ENCODE results near the gene SCFD2. TPM values are rescaled to one million over a fixed set of nuclear protein-coding genes. Genes with fewer than 3 reads are reported as not detected.

The SCFD2 gene
- polyA plus RNA-seq, 1 donor from 2014 or later, result 5.0 TPM

- H3K27ac ChIP-seq (ENCODE audit: low read length), result no peak overlapping the region
- H3K79me2 ChIP-seq (replicated peaks; ENCODE audit: insufficient read depth, low read length), result no peaks in the 10 kb centered on the region
- no peaks in the 10 kb centered on the region for H3K9me2 ChIP-seq (ENCODE audit: insufficient read depth, low read length)
- no peaks in the 10 kb centered on the region for H3F3A ChIP-seq (ENCODE audit: insufficient read depth, low read length, poor library complexity, severe bottlenecking)
- no peak overlapping the region for H2AFZ ChIP-seq (ENCODE audit: low read depth, low read length)
- no peaks in the 10 kb centered on the region for H3K27me3 ChIP-seq (ENCODE audit: insufficient read depth, low read depth, low read length)
- no peak overlapping the region for H3K9ac ChIP-seq (ENCODE audit: low read length)
- H4K20me1 ChIP-seq (ENCODE audit: insufficient read depth), result no peaks in the 10 kb centered on the region
- no peak overlapping the region for H3K4me2 ChIP-seq (ENCODE audit: low read length)
- no peak for TF ChIP-seq REST (IDR thresholded peaks at IDR 0.05; ENCODE audit: borderline replicate concordance)
- no peak for TF ChIP-seq SMC3 (conservative IDR thresholded peaks at IDR 0.05; ENCODE audit: poor library complexity)
- no peak for TF ChIP-seq POLR2AphosphoS5 (IDR thresholded peaks at IDR 0.05)
- no peak for TF ChIP-seq EP300 (conservative IDR thresholded peaks at IDR 0.05; ENCODE audit: poor library complexity, severe bottlenecking)
- TF ChIP-seq RAD21 (conservative IDR thresholded peaks at IDR 0.05), result no peak
- no peak for TF ChIP-seq MXI1 (conservative IDR thresholded peaks at IDR 0.05; ENCODE audit: poor library complexity, severe bottlenecking)
- H3K9me3 ChIP-seq (ENCODE audit: low read length), result no peaks in the 10 kb centered on the region
- H3K4me3 ChIP-seq (ENCODE audit: low read length), result no peak overlapping the region
- H3K36me3 ChIP-seq (ENCODE audit: insufficient read depth, low read length), result no peaks in the 10 kb centered on the region
These were observed 426.5 kb downstream of the SCFD2 start for GRCh38 chr4:52939325-52939724.

- TF ChIP-seq EZH2 (IDR thresholded peaks at IDR 0.05; ENCODE audit: borderline replicate concordance, insufficient read depth, low read length, poor library complexity, severe bottlenecking) (no peak), RAD21 (conservative IDR thresholded peaks at IDR 0.05) (no peak), REST (IDR thresholded peaks at IDR 0.05; ENCODE audit: borderline replicate concordance) (no peak), TAF1 (IDR thresholded peaks at IDR 0.05; ENCODE audit: low read depth) (no peak), CTCF (IDR thresholded peaks at IDR 0.05; ENCODE audit: poor library complexity, severe bottlenecking) (no peak), POLR2AphosphoS5 (IDR thresholded peaks at IDR 0.05) (no peak), MXI1 (conservative IDR thresholded peaks at IDR 0.05; ENCODE audit: poor library complexity, severe bottlenecking) (no peak), SMC3 (conservative IDR thresholded peaks at IDR 0.05; ENCODE audit: poor library complexity) (no peak), EP300 (conservative IDR thresholded peaks at IDR 0.05; ENCODE audit: poor library complexity, severe bottlenecking) (no peak)
- Histone ChIP-seq H3K27ac (ENCODE audit: low read length) (no peak overlapping the region), H3K9me2 (ENCODE audit: insufficient read depth, low read length) (no peaks in the 10 kb centered on the region), H3K9ac (ENCODE audit: low read length) (no peak overlapping the region), H3K27me3 (ENCODE audit: insufficient read depth, low read depth, low read length) (no peaks in the 10 kb centered on the region), H3K36me3 (ENCODE audit: insufficient read depth, low read length) (no peaks in the 10 kb centered on the region), H3K4me2 (ENCODE audit: low read length) (no peak overlapping the region), H2AFZ (ENCODE audit: low read depth, low read length) (no peak overlapping the region), H4K20me1 (ENCODE audit: insufficient read depth) (no peaks in the 10 kb centered on the region), H3K79me2 (replicated peaks; ENCODE audit: insufficient read depth, low read length) (no peaks in the 10 kb centered on the region), H3K4me3 (ENCODE audit: low read length) (no peak overlapping the region), H3F3A (ENCODE audit: insufficient read depth, low read length, poor library complexity, severe bottlenecking) (no peaks in the 10 kb centered on the region), H3K9me3 (ENCODE audit: low read length) (no peaks in the 10 kb centered on the region)
These were observed 428.0 kb downstream of the SCFD2 start for GRCh38 chr4:52937829-52938228.
